ENCODE data around the gene RAB37. TPM values are rescaled to one million over a fixed set of nuclear protein-coding genes. Genes with fewer than 3 reads are reported as not detected.

RAB37 gene
- total RNA-seq, 1 experiment from 2014 or later, result 8.9 TPM

DNA sequence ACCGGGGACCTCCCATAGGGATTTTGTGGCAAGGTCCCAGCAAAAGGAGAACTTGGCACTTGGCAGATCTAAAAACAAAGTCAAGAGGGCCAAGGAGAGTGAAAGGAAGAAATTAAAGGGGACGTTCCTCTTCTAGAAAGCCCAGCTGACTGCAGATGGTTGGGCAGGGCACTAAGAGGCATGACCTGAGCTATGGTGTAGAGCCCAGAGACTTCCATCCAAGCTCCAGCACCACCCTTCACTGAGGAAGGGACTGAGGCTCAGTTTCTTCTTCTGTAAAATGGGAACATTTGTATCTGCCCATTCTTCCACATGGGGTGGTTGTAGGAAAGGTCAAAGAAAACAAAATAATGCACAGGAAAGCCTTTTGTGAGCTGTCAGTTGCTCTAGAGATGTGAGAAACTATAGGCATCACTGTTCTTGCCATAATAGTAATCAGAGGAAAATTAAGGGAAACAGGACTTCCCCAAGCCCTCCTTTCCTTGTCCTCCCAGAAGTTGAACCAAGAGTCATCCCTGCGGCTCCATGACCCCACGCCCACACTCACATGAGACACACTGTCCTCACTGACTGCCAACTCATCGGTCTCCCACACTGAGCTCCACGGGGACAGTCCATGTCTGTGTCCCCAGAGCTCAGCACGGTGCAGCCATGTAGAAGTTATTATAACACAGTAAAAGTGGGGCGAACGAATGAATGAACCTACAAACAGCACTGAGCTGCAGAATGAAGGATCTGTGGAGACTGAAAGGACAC is 34.8 kb upstream of the RAB37 start:
- CTCF ChIA-PET, result interaction anchor here (0.6 to 1.5 kb wide), 6 partner anchors 34 to 264 kb away, joined by 3 to 5 read pairs (median 4); no protein-coding TSS in a partner anchor
- Mint-ChIP-seq H3K27me3 (ENCODE audit: low read depth) (peaks cover 11% of the 10 kb centered on the region), H3K36me3 (no peaks in the 10 kb centered on the region), H3K27ac (no peak overlapping the region), H3K4me1 (no peaks in the 10 kb centered on the region), H3K9me3 (peaks cover 4% of the 10 kb centered on the region; the same call in 1 of the 2 replicates), H3K4me3 (no peak overlapping the region)
- DNase-seq (ENCODE audit: low spot score) (no peak), ATAC-seq (no peak)
- TF ChIP-seq TCF7 (CRISPR knock-in tag; IDR thresholded peaks at IDR 0.05; ENCODE audit: low read depth), result no peak
- TF ChIP-seq TEAD4 (CRISPR knock-in tag; IDR thresholded peaks at IDR 0.05), result no peak
- TF ChIP-seq, protein P1, sequence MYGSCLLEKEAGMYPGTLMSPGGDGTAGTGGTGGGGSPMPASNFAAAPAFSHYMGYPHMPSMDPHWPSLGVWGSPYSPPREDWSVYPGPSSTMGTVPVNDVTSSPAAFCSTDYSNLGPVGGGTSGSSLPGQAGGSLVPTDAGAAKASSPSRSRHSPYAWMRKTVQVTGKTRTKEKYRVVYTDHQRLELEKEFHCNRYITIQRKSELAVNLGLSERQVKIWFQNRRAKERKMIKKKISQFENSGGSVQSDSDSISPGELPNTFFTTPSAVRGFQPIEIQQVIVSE (CRISPR knock-in tag; IDR thresholded peaks at IDR 0.05; ENCODE audit: borderline replicate concordance), result no peak
- TF ChIP-seq, protein P2, sequence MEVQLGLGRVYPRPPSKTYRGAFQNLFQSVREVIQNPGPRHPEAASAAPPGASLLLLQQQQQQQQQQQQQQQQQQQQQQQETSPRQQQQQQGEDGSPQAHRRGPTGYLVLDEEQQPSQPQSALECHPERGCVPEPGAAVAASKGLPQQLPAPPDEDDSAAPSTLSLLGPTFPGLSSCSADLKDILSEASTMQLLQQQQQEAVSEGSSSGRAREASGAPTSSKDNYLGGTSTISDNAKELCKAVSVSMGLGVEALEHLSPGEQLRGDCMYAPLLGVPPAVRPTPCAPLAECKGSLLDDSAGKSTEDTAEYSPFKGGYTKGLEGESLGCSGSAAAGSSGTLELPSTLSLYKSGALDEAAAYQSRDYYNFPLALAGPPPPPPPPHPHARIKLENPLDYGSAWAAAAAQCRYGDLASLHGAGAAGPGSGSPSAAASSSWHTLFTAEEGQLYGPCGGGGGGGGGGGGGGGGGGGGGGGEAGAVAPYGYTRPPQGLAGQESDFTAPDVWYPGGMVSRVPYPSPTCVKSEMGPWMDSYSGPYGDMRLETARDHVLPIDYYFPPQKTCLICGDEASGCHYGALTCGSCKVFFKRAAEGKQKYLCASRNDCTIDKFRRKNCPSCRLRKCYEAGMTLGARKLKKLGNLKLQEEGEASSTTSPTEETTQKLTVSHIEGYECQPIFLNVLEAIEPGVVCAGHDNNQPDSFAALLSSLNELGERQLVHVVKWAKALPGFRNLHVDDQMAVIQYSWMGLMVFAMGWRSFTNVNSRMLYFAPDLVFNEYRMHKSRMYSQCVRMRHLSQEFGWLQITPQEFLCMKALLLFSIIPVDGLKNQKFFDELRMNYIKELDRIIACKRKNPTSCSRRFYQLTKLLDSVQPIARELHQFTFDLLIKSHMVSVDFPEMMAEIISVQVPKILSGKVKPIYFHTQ (CRISPR knock-in tag; IDR thresholded peaks at IDR 0.05), result no peak
- TF ChIP-seq, protein P3, sequence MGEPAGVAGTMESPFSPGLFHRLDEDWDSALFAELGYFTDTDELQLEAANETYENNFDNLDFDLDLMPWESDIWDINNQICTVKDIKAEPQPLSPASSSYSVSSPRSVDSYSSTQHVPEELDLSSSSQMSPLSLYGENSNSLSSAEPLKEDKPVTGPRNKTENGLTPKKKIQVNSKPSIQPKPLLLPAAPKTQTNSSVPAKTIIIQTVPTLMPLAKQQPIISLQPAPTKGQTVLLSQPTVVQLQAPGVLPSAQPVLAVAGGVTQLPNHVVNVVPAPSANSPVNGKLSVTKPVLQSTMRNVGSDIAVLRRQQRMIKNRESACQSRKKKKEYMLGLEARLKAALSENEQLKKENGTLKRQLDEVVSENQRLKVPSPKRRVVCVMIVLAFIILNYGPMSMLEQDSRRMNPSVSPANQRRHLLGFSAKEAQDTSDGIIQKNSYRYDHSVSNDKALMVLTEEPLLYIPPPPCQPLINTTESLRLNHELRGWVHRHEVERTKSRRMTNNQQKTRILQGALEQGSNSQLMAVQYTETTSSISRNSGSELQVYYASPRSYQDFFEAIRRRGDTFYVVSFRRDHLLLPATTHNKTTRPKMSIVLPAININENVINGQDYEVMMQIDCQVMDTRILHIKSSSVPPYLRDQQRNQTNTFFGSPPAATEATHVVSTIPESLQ (CRISPR knock-in tag; IDR thresholded peaks at IDR 0.05), result no peak
- TF ChIP-seq, protein P4, sequence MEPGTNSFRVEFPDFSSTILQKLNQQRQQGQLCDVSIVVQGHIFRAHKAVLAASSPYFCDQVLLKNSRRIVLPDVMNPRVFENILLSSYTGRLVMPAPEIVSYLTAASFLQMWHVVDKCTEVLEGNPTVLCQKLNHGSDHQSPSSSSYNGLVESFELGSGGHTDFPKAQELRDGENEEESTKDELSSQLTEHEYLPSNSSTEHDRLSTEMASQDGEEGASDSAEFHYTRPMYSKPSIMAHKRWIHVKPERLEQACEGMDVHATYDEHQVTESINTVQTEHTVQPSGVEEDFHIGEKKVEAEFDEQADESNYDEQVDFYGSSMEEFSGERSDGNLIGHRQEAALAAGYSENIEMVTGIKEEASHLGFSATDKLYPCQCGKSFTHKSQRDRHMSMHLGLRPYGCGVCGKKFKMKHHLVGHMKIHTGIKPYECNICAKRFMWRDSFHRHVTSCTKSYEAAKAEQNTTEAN (CRISPR knock-in tag; IDR thresholded peaks at IDR 0.05), result no peak
- no peak for TF ChIP-seq MYBL2 (CRISPR knock-in tag; IDR thresholded peaks at IDR 0.05)
- no peak for TF ChIP-seq OVOL2 (CRISPR knock-in tag; IDR thresholded peaks at IDR 0.05; ENCODE audit: borderline replicate concordance)
- TF ChIP-seq, protein P5, sequence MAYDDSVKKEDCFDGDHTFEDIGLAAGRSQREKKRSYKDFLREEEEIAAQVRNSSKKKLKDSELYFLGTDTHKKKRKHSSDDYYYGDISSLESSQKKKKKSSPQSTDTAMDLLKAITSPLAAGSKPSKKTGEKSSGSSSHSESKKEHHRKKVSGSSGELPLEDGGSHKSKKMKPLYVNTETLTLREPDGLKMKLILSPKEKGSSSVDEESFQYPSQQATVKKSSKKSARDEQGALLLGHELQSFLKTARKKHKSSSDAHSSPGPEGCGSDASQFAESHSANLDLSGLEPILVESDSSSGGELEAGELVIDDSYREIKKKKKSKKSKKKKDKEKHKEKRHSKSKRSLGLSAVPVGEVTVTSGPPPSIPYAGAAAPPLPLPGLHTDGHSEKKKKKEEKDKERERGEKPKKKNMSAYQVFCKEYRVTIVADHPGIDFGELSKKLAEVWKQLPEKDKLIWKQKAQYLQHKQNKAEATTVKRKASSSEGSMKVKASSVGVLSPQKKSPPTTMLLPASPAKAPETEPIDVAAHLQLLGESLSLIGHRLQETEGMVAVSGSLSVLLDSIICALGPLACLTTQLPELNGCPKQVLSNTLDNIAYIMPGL (CRISPR knock-in tag; IDR thresholded peaks at IDR 0.05), result no peak
- TF ChIP-seq, protein P6, sequence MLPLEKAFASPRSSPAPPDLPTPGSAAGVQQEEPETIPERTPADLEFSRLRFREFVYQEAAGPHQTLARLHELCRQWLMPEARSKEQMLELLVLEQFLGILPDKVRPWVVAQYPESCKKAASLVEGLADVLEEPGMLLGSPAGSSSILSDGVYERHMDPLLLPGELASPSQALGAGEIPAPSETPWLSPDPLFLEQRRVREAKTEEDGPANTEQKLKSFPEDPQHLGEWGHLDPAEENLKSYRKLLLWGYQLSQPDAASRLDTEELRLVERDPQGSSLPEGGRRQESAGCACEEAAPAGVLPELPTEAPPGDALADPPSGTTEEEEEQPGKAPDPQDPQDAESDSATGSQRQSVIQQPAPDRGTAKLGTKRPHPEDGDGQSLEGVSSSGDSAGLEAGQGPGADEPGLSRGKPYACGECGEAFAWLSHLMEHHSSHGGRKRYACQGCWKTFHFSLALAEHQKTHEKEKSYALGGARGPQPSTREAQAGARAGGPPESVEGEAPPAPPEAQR (CRISPR knock-in tag; IDR thresholded peaks at IDR 0.05), result no peak
- TF ChIP-seq, protein P7, sequence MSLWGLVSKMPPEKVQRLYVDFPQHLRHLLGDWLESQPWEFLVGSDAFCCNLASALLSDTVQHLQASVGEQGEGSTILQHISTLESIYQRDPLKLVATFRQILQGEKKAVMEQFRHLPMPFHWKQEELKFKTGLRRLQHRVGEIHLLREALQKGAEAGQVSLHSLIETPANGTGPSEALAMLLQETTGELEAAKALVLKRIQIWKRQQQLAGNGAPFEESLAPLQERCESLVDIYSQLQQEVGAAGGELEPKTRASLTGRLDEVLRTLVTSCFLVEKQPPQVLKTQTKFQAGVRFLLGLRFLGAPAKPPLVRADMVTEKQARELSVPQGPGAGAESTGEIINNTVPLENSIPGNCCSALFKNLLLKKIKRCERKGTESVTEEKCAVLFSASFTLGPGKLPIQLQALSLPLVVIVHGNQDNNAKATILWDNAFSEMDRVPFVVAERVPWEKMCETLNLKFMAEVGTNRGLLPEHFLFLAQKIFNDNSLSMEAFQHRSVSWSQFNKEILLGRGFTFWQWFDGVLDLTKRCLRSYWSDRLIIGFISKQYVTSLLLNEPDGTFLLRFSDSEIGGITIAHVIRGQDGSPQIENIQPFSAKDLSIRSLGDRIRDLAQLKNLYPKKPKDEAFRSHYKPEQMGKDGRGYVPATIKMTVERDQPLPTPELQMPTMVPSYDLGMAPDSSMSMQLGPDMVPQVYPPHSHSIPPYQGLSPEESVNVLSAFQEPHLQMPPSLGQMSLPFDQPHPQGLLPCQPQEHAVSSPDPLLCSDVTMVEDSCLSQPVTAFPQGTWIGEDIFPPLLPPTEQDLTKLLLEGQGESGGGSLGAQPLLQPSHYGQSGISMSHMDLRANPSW (CRISPR knock-in tag; conservative IDR thresholded peaks at IDR 0.05; ENCODE audit: low read depth), result no peak
- TF ChIP-seq ELF4 (CRISPR knock-in tag; IDR thresholded peaks at IDR 0.05; ENCODE audit: low read depth), result no peak
- TF ChIP-seq, protein P8, sequence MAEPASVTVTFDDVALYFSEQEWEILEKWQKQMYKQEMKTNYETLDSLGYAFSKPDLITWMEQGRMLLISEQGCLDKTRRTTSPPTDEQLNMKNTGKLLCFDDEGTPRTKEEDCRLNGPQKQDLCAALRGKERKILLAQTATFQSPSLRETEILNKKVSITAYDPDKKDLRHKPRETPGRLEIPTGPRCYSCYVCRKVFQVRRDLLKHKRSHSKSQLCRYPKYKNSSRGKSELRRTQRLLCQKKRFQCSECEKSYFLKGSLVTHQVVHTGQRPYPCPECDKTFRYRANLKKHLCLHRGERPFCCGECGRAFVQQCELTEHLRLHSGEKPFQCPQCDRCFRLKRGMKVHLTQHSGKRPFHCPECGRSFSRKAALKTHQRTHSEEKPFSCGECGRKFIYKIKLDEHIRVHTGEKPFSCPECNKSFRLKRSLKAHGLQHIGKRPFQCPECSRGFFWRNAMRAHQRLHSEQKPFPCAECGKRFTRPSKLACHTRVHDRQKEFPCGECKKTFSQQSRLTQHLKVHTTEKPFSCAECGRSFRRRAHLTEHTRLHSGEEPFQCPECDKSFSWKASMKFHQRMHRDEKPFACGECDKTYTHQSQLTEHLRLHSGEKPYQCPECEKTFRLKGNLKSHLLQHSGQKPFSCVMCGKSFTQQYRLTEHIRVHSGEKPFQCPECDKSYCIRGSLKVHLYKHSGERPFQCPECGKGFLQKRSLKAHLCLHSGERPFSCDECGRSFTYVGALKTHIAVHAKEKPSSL (CRISPR knock-in tag; conservative IDR thresholded peaks at IDR 0.05), result no peak
- TF ChIP-seq, protein P9, sequence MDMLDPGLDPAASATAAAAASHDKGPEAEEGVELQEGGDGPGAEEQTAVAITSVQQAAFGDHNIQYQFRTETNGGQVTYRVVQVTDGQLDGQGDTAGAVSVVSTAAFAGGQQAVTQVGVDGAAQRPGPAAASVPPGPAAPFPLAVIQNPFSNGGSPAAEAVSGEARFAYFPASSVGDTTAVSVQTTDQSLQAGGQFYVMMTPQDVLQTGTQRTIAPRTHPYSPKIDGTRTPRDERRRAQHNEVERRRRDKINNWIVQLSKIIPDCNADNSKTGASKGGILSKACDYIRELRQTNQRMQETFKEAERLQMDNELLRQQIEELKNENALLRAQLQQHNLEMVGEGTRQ (CRISPR knock-in tag; IDR thresholded peaks at IDR 0.05), result no peak
- TF ChIP-seq, protein P10, sequence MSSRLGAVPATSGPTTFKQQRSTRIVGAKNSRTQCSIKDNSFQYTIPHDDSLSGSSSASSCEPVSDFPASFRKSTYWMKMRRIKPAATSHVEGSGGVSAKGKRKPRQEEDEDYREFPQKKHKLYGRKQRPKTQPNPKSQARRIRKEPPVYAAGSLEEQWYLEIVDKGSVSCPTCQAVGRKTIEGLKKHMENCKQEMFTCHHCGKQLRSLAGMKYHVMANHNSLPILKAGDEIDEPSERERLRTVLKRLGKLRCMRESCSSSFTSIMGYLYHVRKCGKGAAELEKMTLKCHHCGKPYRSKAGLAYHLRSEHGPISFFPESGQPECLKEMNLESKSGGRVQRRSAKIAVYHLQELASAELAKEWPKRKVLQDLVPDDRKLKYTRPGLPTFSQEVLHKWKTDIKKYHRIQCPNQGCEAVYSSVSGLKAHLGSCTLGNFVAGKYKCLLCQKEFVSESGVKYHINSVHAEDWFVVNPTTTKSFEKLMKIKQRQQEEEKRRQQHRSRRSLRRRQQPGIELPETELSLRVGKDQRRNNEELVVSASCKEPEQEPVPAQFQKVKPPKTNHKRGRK (CRISPR knock-in tag; IDR thresholded peaks at IDR 0.05; ENCODE audit: borderline replicate concordance), result no peak
- no peak for TF ChIP-seq FOXJ3 (CRISPR knock-in tag; IDR thresholded peaks at IDR 0.05; ENCODE audit: borderline replicate concordance)
- POLR2A ChIA-PET, result no interaction called here

Measured in WTC11 (cell line).